Calu3 (cell line): ENCODE data around the gene WWOX. TPM values are rescaled to one million over a fixed set of nuclear protein-coding genes. Genes with fewer than 3 reads are reported as not detected.

Source experiments
- BruUV-seq: library from RNA; stranded (reverse); fragments of 400-500 nt; replicated peaks from 2 replicates; lab custom pipeline; 2021; lab: Mats Ljungman, UMichigan
- CTCF ChIA-PET: fragments of 300-600 bp; sonication (Branson Sonifier 250); formaldehyde crosslinking; loops from one replicate; lab custom pipeline; 2022; ENCODE audit warnings: antibody characterized with exemption; lab: Charles Lee
- DNase-seq: peaks from one replicate; pipeline ENCODE4 v3.0.0; 2022
- H3K27ac Mint-ChIP-seq: one replicate; pipeline ENCODE4 v1.8.0; 2022; ENCODE audit warnings: mixed read lengths; ENCODE audit not compliant: unreplicated experiment
- H3K27me3 Mint-ChIP-seq: one replicate; pipeline ENCODE4 v1.8.0; 2022; ENCODE audit warnings: mixed read lengths; ENCODE audit not compliant: unreplicated experiment
- H3K36me3 Mint-ChIP-seq: one replicate; pipeline ENCODE4 v1.8.0; 2022; ENCODE audit warnings: mild to moderate bottlenecking, moderate library complexity, mixed read lengths; ENCODE audit not compliant: insufficient read depth, unreplicated experiment
- H3K4me1 Mint-ChIP-seq: one replicate; pipeline ENCODE4 v1.8.0; 2022; ENCODE audit warnings: mild to moderate bottlenecking, low read depth, mixed read lengths; ENCODE audit not compliant: unreplicated experiment
- H3K4me3 Mint-ChIP-seq: one replicate; pipeline ENCODE4 v1.8.0; 2022; ENCODE audit warnings: mild to moderate bottlenecking, low read depth, moderate library complexity, mixed read lengths; ENCODE audit not compliant: unreplicated experiment
- H3K9me3 Mint-ChIP-seq: one replicate; pipeline ENCODE4 v1.8.0; 2022; ENCODE audit warnings: low read depth, mixed read lengths; ENCODE audit not compliant: unreplicated experiment
- CTCF ChIP-seq: fragments of 200-600 bp; IDR thresholded peaks from one replicate; pipeline ENCODE4 v1.8.0; 2022; ENCODE audit warnings: antibody characterized with exemption; ENCODE audit not compliant: unreplicated experiment
- intact Hi-C: fragments of 100-400 bp; cut with micrococcal nuclease; formaldehyde crosslinking; loops from one replicate; pipeline ENCODE4 v1.10.0; 2022; ENCODE audit not compliant: unreplicated experiment
- total RNA-seq: library from RNA; stranded (reverse); gene quantifications from 2 replicates; pipeline ENCODE4 v1.2.3, GENCODE V29; 2022

WWOX gene
- total RNA-seq, 1 experiment from 2014 or later, result 33.5 TPM

- TF ChIP-seq CTCF, result no peak
- no TSS peak for BruUV-seq
- Mint-ChIP-seq H3K9me3 (peaks cover 6% of the 10 kb centered on the region), H3K4me1 (no peaks in the 10 kb centered on the region), H3K36me3 (no peaks in the 10 kb centered on the region), H3K27me3 (no peaks in the 10 kb centered on the region), H3K4me3 (no peak overlapping the region), H3K27ac (no peak overlapping the region)
- CTCF ChIA-PET, result interaction anchor here (0.6 kb wide), 2 partner anchors 73 to 519 kb away, joined by 3 to 4 read pairs; no protein-coding TSS in a partner anchor
- DNase-seq, result no peak
- intact Hi-C loops, result no loop called here
Measured at GRCh38 chr16:79083508-79084299, 984.2 kb downstream of the WWOX start.

GRCh38 chr16:79088971-79089370 is 989.5 kb downstream of the WWOX start:
- H3K36me3 Mint-ChIP-seq, result no peaks in the 10 kb centered on the region
- no peak for DNase-seq
- no TSS peak for BruUV-seq
- H3K27me3 Mint-ChIP-seq, result no peaks in the 10 kb centered on the region
- intact Hi-C loops, result no loop called here
- H3K27ac Mint-ChIP-seq, result no peak overlapping the region
- no peak overlapping the region for H3K4me3 Mint-ChIP-seq
- no peaks in the 10 kb centered on the region for H3K4me1 Mint-ChIP-seq
- H3K9me3 Mint-ChIP-seq, result peaks cover 6% of the 10 kb centered on the region
- TF ChIP-seq CTCF, result no peak
- CTCF ChIA-PET, result no interaction called here

GRCh38 chr16:79089735-79090284 is 990.4 kb downstream of the WWOX start:
- CTCF ChIA-PET, result interaction anchor here (0.7 kb wide), 2 partner anchors 49 to 478 kb away, joined by 4 read pairs; no protein-coding TSS in a partner anchor
- intact Hi-C loops, result no loop called here
- no TSS peak for BruUV-seq
- no peak for TF ChIP-seq CTCF
- no peaks in the 10 kb centered on the region for H3K27me3 Mint-ChIP-seq
- H3K9me3 Mint-ChIP-seq, result peaks cover 7% of the 10 kb centered on the region
- no peak overlapping the region for H3K27ac Mint-ChIP-seq
- DNase-seq, result no peak
- no peak overlapping the region for H3K4me3 Mint-ChIP-seq
- H3K4me1 Mint-ChIP-seq, result no peaks in the 10 kb centered on the region
- no peaks in the 10 kb centered on the region for H3K36me3 Mint-ChIP-seq

- CTCF ChIA-PET, result interaction anchor here (0.7 kb wide), 1 partner anchor 843 kb away, joined by 3 read pairs; no protein-coding TSS in a partner anchor
- Mint-ChIP-seq H3K27me3 (no peaks in the 10 kb centered on the region), H3K27ac (no peak overlapping the region), H3K36me3 (no peaks in the 10 kb centered on the region), H3K9me3 (peaks cover 6% of the 10 kb centered on the region), H3K4me1 (no peaks in the 10 kb centered on the region), H3K4me3 (no peak overlapping the region)
- intact Hi-C loops, result no loop called here
- no peak for TF ChIP-seq CTCF
- DNase-seq, result no peak
- no TSS peak for BruUV-seq
Measured at GRCh38 chr16:79090966-79091365, 991.5 kb downstream of the WWOX start.
